Glutamatergic neuron (in vitro differentiated cells): ENCODE data around the gene GNB1. TPM values are rescaled to one million over a fixed set of nuclear protein-coding genes. Genes with fewer than 3 reads are reported as not detected.

ENCODE experiments used
- DNase-seq: peaks from one replicate; pipeline ENCODE4 v3.0.0; 2022
- H3K27ac Mint-ChIP-seq: one replicate; pipeline ENCODE4 v1.8.0; 2020; ENCODE audit warnings: mild to moderate bottlenecking, mixed read lengths, inconsistent platforms; ENCODE audit not compliant: unreplicated experiment
- H3K27me3 Mint-ChIP-seq: one replicate; pipeline ENCODE4 v1.8.0; 2020; ENCODE audit warnings: mild to moderate bottlenecking, moderate library complexity, mixed read lengths, inconsistent platforms; ENCODE audit not compliant: unreplicated experiment
- H3K36me3 Mint-ChIP-seq: one replicate; pipeline ENCODE4 v1.8.0; 2020; ENCODE audit warnings: mild to moderate bottlenecking, mixed read lengths, inconsistent platforms; ENCODE audit not compliant: unreplicated experiment
- H3K4me1 Mint-ChIP-seq: one replicate; pipeline ENCODE4 v1.8.0; 2020; ENCODE audit warnings: mild to moderate bottlenecking, low read depth, mixed read lengths, inconsistent platforms; ENCODE audit not compliant: unreplicated experiment
- H3K4me3 Mint-ChIP-seq: one replicate; pipeline ENCODE4 v1.8.0; 2020; ENCODE audit warnings: mild to moderate bottlenecking, mixed read lengths, inconsistent platforms; ENCODE audit not compliant: unreplicated experiment
- H3K9me3 Mint-ChIP-seq: one replicate; pipeline ENCODE4 v1.8.0; 2020; ENCODE audit warnings: mild to moderate bottlenecking, moderate library complexity, mixed read lengths, inconsistent platforms; ENCODE audit not compliant: unreplicated experiment
- total RNA-seq: library from RNA; stranded (reverse); fragmentation: NEBNext Ultra II Directional; extraction: Animal tissue kit (Norgen Biotek cat#: 25700); gene quantifications from one replicate; pipeline ENCODE4 v1.2.1, GENCODE V29; 2021; ENCODE audit not compliant: unreplicated experiment
- TF ChIP-seq, protein P1 (sequence below): fragments of 200-600 bp; sonication (generic); IDR thresholded peaks from one replicate; pipeline ENCODE4 v1.5.0; 2021; ENCODE audit not compliant: partially characterized antibody, unreplicated experiment

Gene GNB1
- total RNA-seq, 1 donor from 2014 or later = 734 TPM

DNA sequence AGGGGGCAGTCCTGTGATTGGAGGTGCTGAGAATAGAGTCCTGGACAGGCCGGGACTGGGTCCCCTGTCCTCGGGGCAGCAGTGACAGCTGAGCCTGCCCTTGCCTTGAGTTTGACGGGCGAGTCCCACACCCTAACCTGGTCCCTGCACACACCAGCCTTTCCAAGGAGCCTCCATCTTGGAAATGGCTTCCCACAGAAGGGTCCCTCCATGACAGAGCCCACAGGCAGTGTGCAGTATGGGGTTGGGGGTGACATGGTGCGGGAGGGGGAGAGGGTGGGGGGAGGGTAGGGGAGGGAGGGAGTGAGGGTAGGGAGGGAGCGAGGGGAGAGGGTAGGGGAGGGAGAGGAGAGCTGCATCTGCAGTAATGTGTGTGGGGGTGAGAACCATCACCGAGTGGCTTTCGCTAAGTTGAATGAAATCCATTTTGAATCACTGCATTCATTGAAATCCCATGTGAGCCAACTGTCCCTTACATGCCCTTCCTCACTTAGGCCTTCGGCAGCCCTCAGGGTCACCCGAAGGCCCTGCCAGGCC, 38.3 kb upstream of the GNB1 start:
- TF ChIP-seq, protein P1, sequence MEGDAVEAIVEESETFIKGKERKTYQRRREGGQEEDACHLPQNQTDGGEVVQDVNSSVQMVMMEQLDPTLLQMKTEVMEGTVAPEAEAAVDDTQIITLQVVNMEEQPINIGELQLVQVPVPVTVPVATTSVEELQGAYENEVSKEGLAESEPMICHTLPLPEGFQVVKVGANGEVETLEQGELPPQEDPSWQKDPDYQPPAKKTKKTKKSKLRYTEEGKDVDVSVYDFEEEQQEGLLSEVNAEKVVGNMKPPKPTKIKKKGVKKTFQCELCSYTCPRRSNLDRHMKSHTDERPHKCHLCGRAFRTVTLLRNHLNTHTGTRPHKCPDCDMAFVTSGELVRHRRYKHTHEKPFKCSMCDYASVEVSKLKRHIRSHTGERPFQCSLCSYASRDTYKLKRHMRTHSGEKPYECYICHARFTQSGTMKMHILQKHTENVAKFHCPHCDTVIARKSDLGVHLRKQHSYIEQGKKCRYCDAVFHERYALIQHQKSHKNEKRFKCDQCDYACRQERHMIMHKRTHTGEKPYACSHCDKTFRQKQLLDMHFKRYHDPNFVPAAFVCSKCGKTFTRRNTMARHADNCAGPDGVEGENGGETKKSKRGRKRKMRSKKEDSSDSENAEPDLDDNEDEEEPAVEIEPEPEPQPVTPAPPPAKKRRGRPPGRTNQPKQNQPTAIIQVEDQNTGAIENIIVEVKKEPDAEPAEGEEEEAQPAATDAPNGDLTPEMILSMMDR = no peak
- H3K36me3 Mint-ChIP-seq = no peaks in the 10 kb centered on the region
- H3K4me1 Mint-ChIP-seq = no peaks in the 10 kb centered on the region
- no peak overlapping the region for H3K27ac Mint-ChIP-seq
- H3K4me3 Mint-ChIP-seq = no peak overlapping the region
- peaks cover 2% of the 10 kb centered on the region for H3K9me3 Mint-ChIP-seq
- H3K27me3 Mint-ChIP-seq = no peaks in the 10 kb centered on the region
- no peak for DNase-seq

DNA sequence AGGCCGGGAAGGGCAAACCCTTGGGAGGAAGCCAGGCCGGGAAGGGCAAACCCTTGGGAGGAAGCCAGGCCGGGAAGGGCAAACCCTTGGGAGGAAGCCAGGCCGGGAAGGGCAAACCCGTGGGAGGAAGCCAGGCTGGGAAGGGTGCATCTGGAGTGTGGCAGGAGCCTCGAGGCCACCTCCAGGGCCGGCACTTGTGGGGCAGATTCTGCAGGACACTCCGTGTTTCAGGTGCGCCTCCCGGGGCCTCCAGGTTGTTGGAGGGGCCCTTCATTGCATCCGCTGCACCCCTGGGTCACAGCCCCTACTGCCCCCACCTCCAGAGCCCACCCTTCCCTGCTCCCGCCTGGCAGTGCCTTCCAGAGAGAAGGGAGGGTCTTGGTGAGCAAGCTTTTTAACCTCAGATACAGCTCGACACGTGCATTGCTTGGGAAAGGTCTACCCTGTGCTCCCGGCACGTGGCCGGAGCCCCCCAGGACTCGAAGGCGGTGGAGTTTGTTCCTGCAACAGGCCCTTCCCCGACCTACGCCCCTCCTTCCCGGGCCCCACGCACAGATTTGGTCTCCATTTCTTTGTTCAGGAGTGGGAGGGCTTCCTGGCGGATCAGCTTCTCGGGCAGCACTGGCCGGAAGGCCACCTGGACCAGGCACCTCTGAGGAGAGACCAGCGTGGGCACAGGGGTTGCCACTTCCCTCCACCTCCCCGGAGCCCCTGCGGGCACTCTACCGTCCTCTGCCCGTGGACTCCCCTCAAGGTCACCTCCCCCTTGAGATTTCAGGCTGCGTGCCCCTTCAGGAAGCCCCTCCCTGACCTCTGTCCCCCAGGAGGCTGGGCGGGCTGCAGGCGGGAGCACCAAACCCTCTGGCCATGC, 37.6 kb upstream of the GNB1 start:
- Mint-ChIP-seq H3K4me3 (no peak overlapping the region), H3K4me1 (no peaks in the 10 kb centered on the region), H3K27me3 (no peaks in the 10 kb centered on the region), H3K9me3 (peaks cover 2% of the 10 kb centered on the region), H3K27ac (no peak overlapping the region), H3K36me3 (no peaks in the 10 kb centered on the region)
- DNase-seq = no peak
- TF ChIP-seq, protein P1 = no peak

DNA sequence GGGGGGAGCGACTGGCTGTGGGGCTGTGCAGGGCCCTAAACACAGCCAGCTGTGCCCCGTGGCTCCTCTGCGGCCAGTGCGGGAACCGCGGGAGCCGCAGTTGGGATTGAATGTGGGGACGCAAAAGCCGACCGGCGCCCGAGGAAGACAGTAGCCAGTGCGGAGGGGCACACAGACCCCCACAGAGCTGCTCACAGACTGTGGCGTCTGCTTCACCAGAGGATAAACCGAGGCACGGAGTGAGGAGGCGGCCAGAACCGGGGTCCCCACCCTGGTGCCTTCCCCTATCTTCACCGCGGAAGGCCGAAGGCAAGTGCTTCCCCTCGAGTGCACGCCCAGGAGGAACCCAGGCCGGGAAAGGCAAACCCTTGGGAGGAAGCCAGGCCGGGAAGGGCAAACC, 36.9 kb upstream of the GNB1 start:
- H3K36me3 Mint-ChIP-seq = no peaks in the 10 kb centered on the region
- no peaks in the 10 kb centered on the region for H3K27me3 Mint-ChIP-seq
- H3K27ac Mint-ChIP-seq = no peak overlapping the region
- no peak overlapping the region for H3K4me3 Mint-ChIP-seq
- no peak for DNase-seq
- H3K9me3 Mint-ChIP-seq = peaks cover 2% of the 10 kb centered on the region
- H3K4me1 Mint-ChIP-seq = no peaks in the 10 kb centered on the region
- TF ChIP-seq, protein P1 = no peak

DNA sequence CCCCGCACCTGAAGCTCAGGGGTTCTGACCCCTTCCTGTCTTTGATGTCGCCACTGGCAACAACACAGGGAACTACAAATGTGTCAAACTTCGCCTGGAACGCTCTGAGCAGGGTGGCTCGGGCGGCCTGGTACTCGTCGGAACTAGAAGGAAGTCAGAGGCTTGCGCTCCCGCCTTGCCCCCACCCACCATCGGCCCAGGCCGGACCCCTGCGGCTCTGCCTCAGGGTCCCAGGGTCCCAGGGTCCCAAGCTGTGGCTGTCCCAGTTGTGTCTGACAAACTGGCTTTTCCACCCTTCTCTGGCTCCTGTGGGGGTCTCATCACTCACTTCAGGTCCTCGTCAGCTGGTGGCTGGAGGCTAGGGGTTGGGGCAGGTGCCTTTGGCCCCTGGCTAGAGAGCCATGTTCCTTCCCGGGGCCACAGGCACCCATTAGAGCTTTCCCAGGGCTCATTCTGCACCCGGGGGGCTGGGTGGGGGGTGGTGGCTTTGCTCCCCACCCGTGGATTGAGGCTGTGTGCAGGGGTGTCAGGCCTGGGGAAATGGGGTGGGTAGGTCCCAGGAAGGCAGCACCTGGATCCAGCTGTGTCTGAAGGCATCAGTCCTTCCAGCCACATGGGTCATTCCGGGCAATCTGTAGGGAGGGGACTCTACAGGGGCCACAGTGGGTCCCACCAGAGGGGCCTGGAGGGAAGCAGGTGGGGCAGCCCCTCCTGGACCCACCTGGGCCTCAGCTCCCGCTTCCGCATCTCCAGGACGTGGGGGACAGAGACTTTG, 36.2 kb upstream of the GNB1 start:
- Mint-ChIP-seq H3K4me3 (no peak overlapping the region), H3K4me1 (no peaks in the 10 kb centered on the region), H3K27ac (no peak overlapping the region), H3K27me3 (no peaks in the 10 kb centered on the region), H3K36me3 (no peaks in the 10 kb centered on the region), H3K9me3 (peaks cover 2% of the 10 kb centered on the region)
- no peak for DNase-seq
- TF ChIP-seq, protein P1 = no peak
